ENCODE measurements around the gene PHLPP2. TPM values are rescaled to one million over a fixed set of nuclear protein-coding genes. Genes with fewer than 3 reads are reported as not detected.

PHLPP2 gene
- total RNA-seq, 1 donor from 2014 or later: 18.2 TPM

DNA sequence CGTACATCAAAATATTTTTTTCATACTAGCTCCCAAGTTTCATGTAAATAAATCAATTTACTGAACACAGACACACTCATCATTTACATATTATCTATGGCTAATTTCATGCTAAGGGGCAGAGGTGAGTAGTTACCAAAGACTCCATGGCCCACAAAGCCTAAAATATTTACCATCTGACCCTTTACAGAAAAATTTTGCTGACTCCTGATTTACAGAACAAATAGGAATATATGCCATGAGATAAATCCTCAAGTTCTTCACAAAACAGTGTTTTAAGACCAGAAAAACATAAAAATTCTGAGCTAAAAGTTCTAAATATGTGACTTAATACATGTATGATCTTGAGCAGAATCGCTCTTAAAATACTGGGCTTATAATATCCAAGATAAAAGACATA is 36.6 kb upstream of the PHLPP2 start:
- peaks cover 45% of the 10 kb centered on the region for H3K36me3 Mint-ChIP-seq
- H3K9me3 Mint-ChIP-seq: no peaks in the 10 kb centered on the region
- H3K4me1 Mint-ChIP-seq: no peaks in the 10 kb centered on the region
- no peaks in the 10 kb centered on the region for H3K27me3 Mint-ChIP-seq (ENCODE audit: low read depth)
- no peak for DNase-seq (ENCODE audit: low spot score in 2 of 2, unreplicated experiment in 2 of 2)
- no peak overlapping the region for H3K4me3 Mint-ChIP-seq
- TF ChIP-seq, protein P1, sequence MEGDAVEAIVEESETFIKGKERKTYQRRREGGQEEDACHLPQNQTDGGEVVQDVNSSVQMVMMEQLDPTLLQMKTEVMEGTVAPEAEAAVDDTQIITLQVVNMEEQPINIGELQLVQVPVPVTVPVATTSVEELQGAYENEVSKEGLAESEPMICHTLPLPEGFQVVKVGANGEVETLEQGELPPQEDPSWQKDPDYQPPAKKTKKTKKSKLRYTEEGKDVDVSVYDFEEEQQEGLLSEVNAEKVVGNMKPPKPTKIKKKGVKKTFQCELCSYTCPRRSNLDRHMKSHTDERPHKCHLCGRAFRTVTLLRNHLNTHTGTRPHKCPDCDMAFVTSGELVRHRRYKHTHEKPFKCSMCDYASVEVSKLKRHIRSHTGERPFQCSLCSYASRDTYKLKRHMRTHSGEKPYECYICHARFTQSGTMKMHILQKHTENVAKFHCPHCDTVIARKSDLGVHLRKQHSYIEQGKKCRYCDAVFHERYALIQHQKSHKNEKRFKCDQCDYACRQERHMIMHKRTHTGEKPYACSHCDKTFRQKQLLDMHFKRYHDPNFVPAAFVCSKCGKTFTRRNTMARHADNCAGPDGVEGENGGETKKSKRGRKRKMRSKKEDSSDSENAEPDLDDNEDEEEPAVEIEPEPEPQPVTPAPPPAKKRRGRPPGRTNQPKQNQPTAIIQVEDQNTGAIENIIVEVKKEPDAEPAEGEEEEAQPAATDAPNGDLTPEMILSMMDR (IDR thresholded peaks at IDR 0.05; ENCODE audit: unreplicated experiment): no peak
- no peak overlapping the region for H3K27ac Mint-ChIP-seq

DNA sequence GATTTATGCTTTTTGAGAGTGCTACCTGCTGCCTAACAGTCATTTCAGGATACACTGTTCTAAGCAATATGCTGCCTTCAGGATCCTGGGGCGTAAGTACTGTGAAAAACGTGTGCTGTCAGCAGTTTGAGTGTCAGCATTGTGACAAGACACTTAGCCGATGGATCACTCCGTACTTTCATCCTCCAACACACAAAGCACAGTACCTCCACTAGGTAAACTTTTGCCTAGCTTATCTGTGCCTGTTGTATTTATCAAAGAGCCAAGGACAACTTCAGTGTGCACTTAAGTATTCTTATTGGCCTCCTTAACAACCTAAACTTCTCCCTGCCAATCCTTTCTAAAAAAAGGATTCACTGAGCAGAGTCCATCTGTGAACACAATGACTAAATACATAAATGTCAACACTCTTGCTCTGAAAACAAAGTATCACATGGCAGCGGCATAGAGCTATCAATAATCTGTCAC is 33.8 kb upstream of the PHLPP2 start:
- Mint-ChIP-seq H3K27ac (no peak overlapping the region), H3K36me3 (peaks cover 53% of the 10 kb centered on the region), H3K4me1 (no peaks in the 10 kb centered on the region), H3K4me3 (no peak overlapping the region), H3K27me3 (ENCODE audit: low read depth) (no peaks in the 10 kb centered on the region), H3K9me3 (no peaks in the 10 kb centered on the region)
- DNase-seq (ENCODE audit: low spot score in 2 of 2, unreplicated experiment in 2 of 2): no peak
- TF ChIP-seq, protein P1 (IDR thresholded peaks at IDR 0.05; ENCODE audit: unreplicated experiment): no peak

DNA sequence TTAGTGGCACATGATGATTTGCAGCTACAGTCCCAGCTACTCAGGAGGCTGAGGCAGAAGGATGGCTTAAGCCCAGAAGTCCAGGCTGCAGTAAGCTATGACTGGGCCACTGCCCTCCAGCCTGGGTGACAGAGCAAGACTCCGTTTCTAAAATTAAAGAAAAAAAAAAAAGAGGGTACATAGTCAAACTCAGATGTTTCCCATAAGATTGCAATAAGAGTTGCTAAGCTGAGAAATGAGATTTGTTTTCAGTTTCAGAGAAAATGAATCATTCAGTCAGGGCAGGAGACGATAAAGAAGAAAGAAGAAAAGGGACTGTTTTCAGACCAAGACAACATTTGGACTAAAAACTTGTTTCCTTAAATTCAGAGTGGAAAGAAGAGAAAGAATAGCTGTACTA is 30.2 kb upstream of the PHLPP2 start:
- Mint-ChIP-seq H3K9me3 (no peaks in the 10 kb centered on the region), H3K4me3 (no peak overlapping the region), H3K27me3 (ENCODE audit: low read depth) (no peaks in the 10 kb centered on the region), H3K36me3 (peaks cover 47% of the 10 kb centered on the region), H3K27ac (no peak overlapping the region), H3K4me1 (no peaks in the 10 kb centered on the region)
- no peak for DNase-seq (ENCODE audit: low spot score in 2 of 2, unreplicated experiment in 2 of 2)
- TF ChIP-seq, protein P1 (IDR thresholded peaks at IDR 0.05; ENCODE audit: unreplicated experiment): no peak

DNA sequence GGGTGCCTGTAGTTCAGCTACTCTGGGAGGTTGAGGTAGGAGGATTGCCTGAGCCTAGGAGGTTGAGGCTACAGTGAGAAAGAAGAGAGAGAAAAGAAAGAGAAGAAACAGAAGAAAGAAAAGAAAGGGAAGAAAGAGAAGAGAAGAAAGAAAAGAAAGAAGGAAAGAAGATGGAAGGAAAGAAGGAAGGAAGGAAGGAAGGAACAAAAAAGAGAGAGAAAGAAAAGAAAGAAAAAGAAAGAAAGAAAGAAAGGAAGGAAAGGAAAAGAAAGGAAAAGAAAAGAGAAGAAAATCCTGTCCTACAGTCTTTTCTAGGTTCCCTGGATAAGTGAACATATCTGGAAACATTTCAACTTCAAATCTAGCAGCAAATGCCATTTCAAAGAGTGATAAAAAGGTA is 29.6 kb upstream of the PHLPP2 start:
- Mint-ChIP-seq H3K9me3 (no peaks in the 10 kb centered on the region), H3K36me3 (peaks cover 48% of the 10 kb centered on the region), H3K4me3 (no peak overlapping the region), H3K27ac (no peak overlapping the region), H3K4me1 (no peaks in the 10 kb centered on the region), H3K27me3 (ENCODE audit: low read depth) (no peaks in the 10 kb centered on the region)
- DNase-seq (ENCODE audit: low spot score in 2 of 2, unreplicated experiment in 2 of 2): no peak
- TF ChIP-seq, protein P1 (IDR thresholded peaks at IDR 0.05; ENCODE audit: unreplicated experiment): no peak

DNA sequence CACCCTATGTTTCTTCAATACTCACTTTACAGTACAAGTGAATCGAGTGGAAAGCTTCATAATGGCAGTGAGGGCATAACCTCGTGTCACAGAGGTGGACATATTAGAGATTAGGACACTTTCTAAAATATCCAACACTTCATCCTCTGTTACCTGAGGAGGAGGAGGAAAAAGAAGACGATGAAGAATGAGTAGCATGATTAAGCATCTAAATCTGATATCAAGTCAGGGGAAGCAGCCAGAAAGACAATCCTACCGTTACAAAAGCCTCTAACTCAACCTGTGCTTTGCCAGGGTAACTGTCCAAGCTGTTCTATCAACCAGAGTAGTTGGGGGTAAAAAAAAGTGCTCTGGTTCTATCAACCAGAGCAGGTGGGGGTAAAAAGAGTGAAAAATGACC is 23.7 kb upstream of the PHLPP2 start:
- no peak for DNase-seq (ENCODE audit: low spot score in 2 of 2, unreplicated experiment in 2 of 2)
- Mint-ChIP-seq H3K36me3 (peaks cover 40% of the 10 kb centered on the region), H3K9me3 (no peaks in the 10 kb centered on the region), H3K4me3 (no peak overlapping the region), H3K4me1 (no peaks in the 10 kb centered on the region), H3K27ac (no peak overlapping the region), H3K27me3 (ENCODE audit: low read depth) (no peaks in the 10 kb centered on the region)
- TF ChIP-seq, protein P1 (IDR thresholded peaks at IDR 0.05; ENCODE audit: unreplicated experiment): no peak
